ENCODE data around the gene PGLYRP2. TPM values are rescaled to one million over a fixed set of nuclear protein-coding genes. Genes with fewer than 3 reads are reported as not detected.

Gene PGLYRP2
- total RNA-seq, 1 donor from 2014 or later = not detected

Small RNA genes lying within 50 kb of the gene (small RNA-seq; reads per million reads assigned to genes)
- not detected for gene MIR1470 (ENCODE audit: low replicate concordance)

Other genes with a start within 250 kb of the PGLYRP2 start
- not detected for gene EPHX3, start 247.1 kb downstream of the PGLYRP2 start, total RNA-seq
- 11.8 TPM for gene BRD4, start 147.0 kb downstream of the PGLYRP2 start, total RNA-seq
- gene AKAP8, start 99.7 kb downstream of the PGLYRP2 start, total RNA-seq = 10.8 TPM
- 52.9 TPM for gene AKAP8L, start 60.5 kb downstream of the PGLYRP2 start, total RNA-seq
- 19.4 TPM for gene WIZ, start 29.5 kb downstream of the PGLYRP2 start, total RNA-seq
- gene RASAL3, start 15.0 kb downstream of the PGLYRP2 start, total RNA-seq = 0.25 TPM
- 0.25 TPM for gene CYP4F22, start 29.0 kb upstream of the PGLYRP2 start, total RNA-seq
- gene CYP4F8, start 135.7 kb upstream of the PGLYRP2 start, total RNA-seq = not detected
- gene CYP4F3, start 161.4 kb upstream of the PGLYRP2 start, total RNA-seq = 0.25 TPM
- under 0.01 TPM for gene CYP4F12, start 193.6 kb upstream of the PGLYRP2 start, total RNA-seq
- gene OR10H2, start 248.5 kb upstream of the PGLYRP2 start, total RNA-seq = not detected